NT2/D1 (cell line): ENCODE measurements around the gene IGF1R.

Experiments used
- SUZ12 ChIP-seq: IDR thresholded peaks from 2 replicates; pipeline ENCODE4 v1.6.1; 2011; ENCODE audit not compliant: insufficient read length, insufficient read depth; ENCODE audit errors: extremely low read depth
- YY1 ChIP-seq: IDR thresholded peaks from 2 replicates; pipeline ENCODE4 v1.6.1; 2011; ENCODE audit not compliant: insufficient read length, insufficient read depth

GRCh38 chr15:98813951-98814350 is 165.6 kb downstream of the IGF1R start:
- TF ChIP-seq SUZ12 (no peak), YY1 (no peak)
